DND-41 (cell line): ENCODE data around the gene C11orf58.

Experiments used
- ATAC-seq: fragments of 200-7000 bp; cut with Tn5 transposase; 3 replicates; pipeline ENCODE4 v1.9.1; 2021; ENCODE audit warnings: low read depth; ENCODE audit not compliant: insufficient read depth
- DNase-seq: peaks from one replicate; pipeline ENCODE4 v3.0.0-alpha.2; 2020
- H2AFZ ChIP-seq: 2 replicates; pipeline ENCODE4 v1.6.0; 2012; ENCODE audit warnings: low read depth, low read length
- H3K27ac ChIP-seq: 2 replicates; pipeline ENCODE4 v1.5.1; 2012; ENCODE audit warnings: low read length, inconsistent platforms
- H3K27me3 ChIP-seq: fragments of 200-600 bp; sonication (generic); 2 replicates; pipeline ENCODE4 v1.6.0; 2012; ENCODE audit warnings: low read length, mild to moderate bottlenecking, inconsistent platforms; ENCODE audit not compliant: insufficient read depth, poor library complexity
- H3K36me3 ChIP-seq: 2 replicates; pipeline ENCODE4 v1.5.1; 2012; ENCODE audit warnings: low read length, inconsistent platforms; ENCODE audit not compliant: insufficient read depth
- H3K4me1 ChIP-seq: 2 replicates; pipeline ENCODE4 v1.5.1; 2012; ENCODE audit warnings: mild to moderate bottlenecking, low read length; ENCODE audit not compliant: insufficient read depth
- H3K4me2 ChIP-seq: 2 replicates; pipeline ENCODE4 v1.6.0; 2012; ENCODE audit warnings: mild to moderate bottlenecking, moderate library complexity, low read length, inconsistent platforms; ENCODE audit not compliant: insufficient read depth
- H3K4me3 ChIP-seq, 2 experiments: fragments of 200-600 bp in 1 of 2; shearing (Covaris generic) in 1 of 2; 2 replicates each; pipeline ENCODE4 v1.5.1; 2012 to 2016; ENCODE audit warnings: inconsistent platforms in 2 of 2, low read length in 2 of 2, mild to moderate bottlenecking in 2 of 2, low read depth in 1 of 2, moderate library complexity in 1 of 2
- H3K79me2 ChIP-seq: 2 replicates; pipeline ENCODE4 v1.6.0; 2012; ENCODE audit warnings: low read length, inconsistent platforms; ENCODE audit not compliant: insufficient read depth
- H3K9ac ChIP-seq: 2 replicates; pipeline ENCODE4 v1.6.0; 2012; ENCODE audit warnings: low read depth, mild to moderate bottlenecking, inconsistent platforms, low read length, moderate library complexity
- H3K9me3 ChIP-seq: 2 replicates; pipeline ENCODE4 v1.5.1; 2012; ENCODE audit warnings: low read length, moderate library complexity, mild to moderate bottlenecking, inconsistent platforms; ENCODE audit not compliant: insufficient read depth, severe bottlenecking
- H4K20me1 ChIP-seq: 2 replicates; pipeline ENCODE4 v1.6.0; 2012; ENCODE audit warnings: low read length; ENCODE audit not compliant: insufficient read depth
- CTCF ChIP-seq: IDR thresholded peaks from 2 replicates; pipeline ENCODE4 v1.5.1; 2012; ENCODE audit warnings: borderline replicate concordance, low read length, moderate library complexity, mild to moderate bottlenecking; ENCODE audit not compliant: poor library complexity, severe bottlenecking; ENCODE audit errors: extremely low read depth
- EZH2 ChIP-seq: IDR thresholded peaks from 3 replicates; pipeline ENCODE4 v1.6.1; 2012; ENCODE audit warnings: borderline replicate concordance, low read depth, mild to moderate bottlenecking, moderate library complexity, low read length, inconsistent platforms; ENCODE audit not compliant: severe bottlenecking

Gene C11orf58

GRCh38 chr11:16783321-16783801, 44.9 kb downstream of the C11orf58 start:
- H3K4me2 ChIP-seq: no peak overlapping the region
- no peak overlapping the region for H3K27ac ChIP-seq
- no peaks in the 10 kb centered on the region for H3K27me3 ChIP-seq
- no peaks in the 10 kb centered on the region for H3K36me3 ChIP-seq
- no peak overlapping the region for H3K9ac ChIP-seq
- H3K79me2 ChIP-seq: no peaks in the 10 kb centered on the region
- no peaks in the 10 kb centered on the region for H3K4me1 ChIP-seq
- no peak overlapping the region for H2AFZ ChIP-seq
- H3K4me3 ChIP-seq: no peak overlapping the region
- DNase-seq: no peak
- H4K20me1 ChIP-seq: no peaks in the 10 kb centered on the region
- no peak for ATAC-seq
- no peaks in the 10 kb centered on the region for H3K9me3 ChIP-seq
- TF ChIP-seq EZH2 (no peak), CTCF (no peak)

GRCh38 chr11:16784097-16784496, 45.6 kb downstream of the C11orf58 start:
- Histone ChIP-seq H3K4me2 (no peak overlapping the region), H3K4me1 (no peaks in the 10 kb centered on the region)
- TF ChIP-seq EZH2: no peak
- no peak for TF ChIP-seq CTCF

GRCh38 chr11:16784666-16785065, 46.2 kb downstream of the C11orf58 start:
- Histone ChIP-seq H3K27ac (no peak overlapping the region), H4K20me1 (no peaks in the 10 kb centered on the region), H3K36me3 (no peaks in the 10 kb centered on the region), H3K79me2 (no peaks in the 10 kb centered on the region), H3K9ac (no peak overlapping the region), H2AFZ (no peak overlapping the region), H3K9me3 (no peaks in the 10 kb centered on the region), H3K27me3 (no peaks in the 10 kb centered on the region), H3K4me3 (no peak overlapping the region), H3K4me2 (no peak overlapping the region), H3K4me1 (no peaks in the 10 kb centered on the region)
- DNase-seq (no peak), ATAC-seq (no peak)
- TF ChIP-seq EZH2 (no peak), CTCF (no peak)

More at GRCh38 chr11:16784097-16784496, 45.6 kb downstream of the C11orf58 start:
- ATAC-seq (no peak), DNase-seq (no peak)
- Histone ChIP-seq H3K36me3 (no peaks in the 10 kb centered on the region), H4K20me1 (no peaks in the 10 kb centered on the region), H3K4me3 (no peak overlapping the region), H3K9me3 (no peaks in the 10 kb centered on the region), H3K79me2 (no peaks in the 10 kb centered on the region), H3K27ac (no peak overlapping the region), H3K9ac (no peak overlapping the region), H3K27me3 (no peaks in the 10 kb centered on the region), H2AFZ (no peak overlapping the region)

GRCh38 chr11:16785520-16786128, 47.2 kb downstream of the C11orf58 start:
- Histone ChIP-seq H3K79me2 (no peaks in the 10 kb centered on the region), H3K27me3 (no peaks in the 10 kb centered on the region), H3K27ac (no peak overlapping the region), H3K4me1 (no peaks in the 10 kb centered on the region), H3K36me3 (no peaks in the 10 kb centered on the region), H3K4me3 (no peak overlapping the region), H3K9ac (no peak overlapping the region), H4K20me1 (no peaks in the 10 kb centered on the region), H2AFZ (no peak overlapping the region), H3K9me3 (no peaks in the 10 kb centered on the region), H3K4me2 (no peak overlapping the region)
- DNase-seq (peak; percentile 66), ATAC-seq (peak; percentile 88)
- TF ChIP-seq EZH2: no peak
- TF ChIP-seq CTCF: peak; percentile 94
